Immature natural killer cell (primary cell): ENCODE results near the gene KDSR. TPM values are rescaled to one million over a fixed set of nuclear protein-coding genes. Genes with fewer than 3 reads are reported as not detected.

ENCODE experiments used
- DNase-seq, 3 donors: peaks; one replicate each; pipeline ENCODE4 v3.0.0; 2022; ENCODE audit warnings: mixed read lengths in 1 of 3
- H3K27ac Mint-ChIP-seq, 6 donors: one replicate each; pipeline ENCODE4 v1.8.0; 2020; ENCODE audit warnings: mixed read lengths in 6 of 6, mild to moderate bottlenecking in 5 of 6, inconsistent platforms in 4 of 6, moderate library complexity in 3 of 6
- H3K27me3 Mint-ChIP-seq, 3 donors: one replicate each; pipeline ENCODE4 v1.8.0; 2020 to 2021; ENCODE audit warnings: low read depth in 3 of 3, mild to moderate bottlenecking in 3 of 3, mixed read lengths in 3 of 3, moderate library complexity in 3 of 3, inconsistent platforms in 1 of 3
- H3K36me3 Mint-ChIP-seq, 3 donors: one replicate each; pipeline ENCODE4 v1.8.0; 2020; ENCODE audit warnings: mixed read lengths in 3 of 3, inconsistent platforms in 2 of 3, mild to moderate bottlenecking in 2 of 3
- H3K4me1 Mint-ChIP-seq, 2 donors: one replicate each; pipeline ENCODE4 v1.8.0; 2020; ENCODE audit warnings: inconsistent platforms in 2 of 2, mild to moderate bottlenecking in 2 of 2, mixed read lengths in 2 of 2, moderate library complexity in 1 of 2
- H3K4me3 Mint-ChIP-seq, 5 donors: one replicate each; pipeline ENCODE4 v1.8.0; 2020; ENCODE audit warnings: mild to moderate bottlenecking in 5 of 5, mixed read lengths in 5 of 5, inconsistent platforms in 3 of 5, moderate library complexity in 3 of 5
- H3K9me3 Mint-ChIP-seq, 6 donors: one replicate each; pipeline ENCODE4 v1.8.0; 2020; ENCODE audit warnings: mild to moderate bottlenecking in 6 of 6, mixed read lengths in 6 of 6, inconsistent platforms in 4 of 6, moderate library complexity in 3 of 6
- polyA plus RNA-seq, 3 donors: library from polyadenylated mRNA; unstranded; fragments of 300-500 nt; fragmentation: Illumina TruSeq; gene quantifications; one replicate each; pipeline ENCODE4 v1.2.3, GENCODE V29; 2021

Gene KDSR, protein sequence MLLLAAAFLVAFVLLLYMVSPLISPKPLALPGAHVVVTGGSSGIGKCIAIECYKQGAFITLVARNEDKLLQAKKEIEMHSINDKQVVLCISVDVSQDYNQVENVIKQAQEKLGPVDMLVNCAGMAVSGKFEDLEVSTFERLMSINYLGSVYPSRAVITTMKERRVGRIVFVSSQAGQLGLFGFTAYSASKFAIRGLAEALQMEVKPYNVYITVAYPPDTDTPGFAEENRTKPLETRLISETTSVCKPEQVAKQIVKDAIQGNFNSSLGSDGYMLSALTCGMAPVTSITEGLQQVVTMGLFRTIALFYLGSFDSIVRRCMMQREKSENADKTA
- polyA plus RNA-seq, result 10 to 100 TPM; 37.7 to 45.6 (median 39.2) TPM

- Mint-ChIP-seq H3K36me3 (peaks cover 0 to 6% (median 0%) of the 10 kb centered on the region in 3 donors), H3K27ac (peak within 1 kb of the TSS; percentile 14 to 89 (median 77)), H3K9me3 (no peaks in the 10 kb centered on the region), H3K27me3 (peaks cover 4 to 14% (median 8%) of the 10 kb centered on the region in 3 donors), H3K4me1 (peaks cover 52 to 55% of the 10 kb centered on the region in 2 donors), H3K4me3 (peak within 1 kb of the TSS; percentile 89 to 94 (median 92))
- DNase-seq, result peak; percentile 78 to 82 (median 81)
Observed at GRCh38 chr18:63367053-63367953, at the start of gene KDSR. Gene KDSR, minus strand, starts transcription at chr18:63367206. Its CDS starts 88 bp downstream, at chr18:63367118.

DNA sequence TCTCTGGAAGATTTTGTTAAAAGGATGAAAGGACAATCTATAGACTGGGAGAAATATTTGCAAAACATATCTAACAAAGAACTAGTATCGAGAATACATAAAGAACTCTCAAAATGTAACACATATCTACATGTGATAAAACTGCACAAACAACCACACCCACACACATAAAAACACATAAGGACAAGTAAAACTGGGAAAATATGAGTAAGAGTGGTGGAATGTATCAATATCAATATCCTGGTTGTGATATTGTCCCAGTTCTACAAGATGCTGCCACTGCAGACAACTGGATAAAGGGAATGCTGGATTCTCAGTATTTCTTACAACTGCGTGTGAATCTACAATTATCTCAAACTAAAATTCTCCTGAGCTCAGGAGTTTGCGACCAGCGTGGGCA is 45.9 kb upstream of the KDSR start:
- Mint-ChIP-seq H3K4me3 (no peak overlapping the region), H3K27ac (peak overlapping the region in 2 of 6 donors; percentile 6 to 62), H3K27me3 (peaks cover 0 to 4% (median 0%) of the 10 kb centered on the region in 3 donors)

DNA sequence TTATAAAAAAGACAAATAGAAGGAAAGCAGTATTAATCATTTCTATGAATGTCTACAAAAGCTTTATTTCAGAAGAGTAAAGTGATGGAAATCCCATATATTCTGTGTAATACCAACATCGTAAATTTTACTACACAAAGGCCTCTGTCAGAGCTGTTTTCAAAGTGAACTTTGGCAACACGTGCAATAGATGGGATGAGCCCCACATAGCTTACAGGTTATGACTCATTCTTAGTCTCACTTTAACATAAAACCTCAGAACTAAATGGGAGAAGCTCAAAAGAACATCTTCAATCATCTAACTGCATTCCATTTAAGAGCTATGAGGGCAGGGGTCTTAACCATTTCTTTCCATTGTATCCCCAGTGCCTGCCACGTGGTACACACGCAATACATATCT is 43.8 kb upstream of the KDSR start:
- H3K27ac Mint-ChIP-seq, result peak overlapping the region in 1 of 6 donors; percentile 10

More for the DNA sequence above, 45.9 kb upstream of the KDSR start:
- DNase-seq, result no peak
- Mint-ChIP-seq H3K4me1 (peaks cover 33 to 60% of the 10 kb centered on the region in 2 donors), H3K9me3 (no peaks in the 10 kb centered on the region), H3K36me3 (peaks cover 4 to 30% (median 4%) of the 10 kb centered on the region in 3 donors)

GRCh38 chr18:63409301-63409700 is 42.3 kb upstream of the KDSR start:
- Mint-ChIP-seq H3K27me3 (peaks cover 0 to 7% (median 0%) of the 10 kb centered on the region in 3 donors), H3K36me3 (peaks cover 4 to 46% (median 12%) of the 10 kb centered on the region in 3 donors), H3K27ac (peak overlapping the region in 2 of 6 donors; percentile 33 to 51), H3K4me1 (peaks cover 31 to 87% of the 10 kb centered on the region in 2 donors), H3K9me3 (no peaks in the 10 kb centered on the region), H3K4me3 (no peak overlapping the region)
- DNase-seq, result no peak

More for the DNA sequence above, 43.8 kb upstream of the KDSR start:
- Mint-ChIP-seq H3K9me3 (no peaks in the 10 kb centered on the region), H3K36me3 (peaks cover 4 to 44% (median 12%) of the 10 kb centered on the region in 3 donors), H3K27me3 (peaks cover 0 to 7% (median 0%) of the 10 kb centered on the region in 3 donors), H3K4me3 (no peak overlapping the region), H3K4me1 (peaks cover 38 to 80% of the 10 kb centered on the region in 2 donors)
- no peak for DNase-seq

DNA sequence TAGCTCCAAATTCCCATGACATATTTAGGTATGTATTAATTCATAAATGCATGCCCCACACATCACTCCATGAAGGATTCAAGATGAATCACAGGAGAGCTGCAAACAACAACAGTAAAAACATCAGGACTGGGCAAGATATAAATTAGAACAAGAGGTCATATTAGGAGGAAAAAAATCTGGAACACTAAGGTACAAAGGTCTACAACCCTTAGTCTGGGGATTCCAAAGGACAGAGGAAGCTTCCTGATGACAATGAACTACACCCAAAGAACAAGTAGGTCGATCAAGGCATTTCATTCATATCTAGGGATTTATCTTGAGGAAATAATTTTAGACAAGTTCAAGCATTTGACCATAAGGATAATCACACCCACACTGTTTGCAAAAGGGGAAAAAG is 40.7 kb upstream of the KDSR start:
- H3K9me3 Mint-ChIP-seq, result no peaks in the 10 kb centered on the region
- DNase-seq, result no peak
- peaks cover 0 to 4% (median 0%) of the 10 kb centered on the region in 3 donors for H3K27me3 Mint-ChIP-seq
- H3K27ac Mint-ChIP-seq, result no peak overlapping the region
- peaks cover 20 to 79% of the 10 kb centered on the region in 2 donors for H3K4me1 Mint-ChIP-seq
- no peak overlapping the region for H3K4me3 Mint-ChIP-seq
- peaks cover 10 to 53% (median 18%) of the 10 kb centered on the region in 3 donors for H3K36me3 Mint-ChIP-seq

- no peak for DNase-seq
- no peak overlapping the region for H3K27ac Mint-ChIP-seq
- H3K27me3 Mint-ChIP-seq, result peaks cover 0 to 4% (median 0%) of the 10 kb centered on the region in 3 donors
- peaks cover 13 to 58% (median 24%) of the 10 kb centered on the region in 3 donors for H3K36me3 Mint-ChIP-seq
- H3K4me1 Mint-ChIP-seq, result peaks cover 14 to 62% of the 10 kb centered on the region in 2 donors
- H3K9me3 Mint-ChIP-seq, result no peaks in the 10 kb centered on the region
- H3K4me3 Mint-ChIP-seq, result no peak overlapping the region
Observed at GRCh38 chr18:63405986-63406385, 39.0 kb upstream of the KDSR start.

- no peak for DNase-seq
- H3K27me3 Mint-ChIP-seq, result peaks cover 0 to 2% (median 0%) of the 10 kb centered on the region in 3 donors
- peaks cover 31 to 61% (median 40%) of the 10 kb centered on the region in 3 donors for H3K36me3 Mint-ChIP-seq
- H3K4me3 Mint-ChIP-seq, result no peak overlapping the region
- peaks cover 11 to 51% of the 10 kb centered on the region in 2 donors for H3K4me1 Mint-ChIP-seq
- H3K9me3 Mint-ChIP-seq, result no peaks in the 10 kb centered on the region
- H3K27ac Mint-ChIP-seq, result peak overlapping the region in 3 of 6 donors; percentile 14 to 59 (median 51)
Observed at GRCh38 chr18:63402246-63403162, 35.5 kb upstream of the KDSR start.

DNA sequence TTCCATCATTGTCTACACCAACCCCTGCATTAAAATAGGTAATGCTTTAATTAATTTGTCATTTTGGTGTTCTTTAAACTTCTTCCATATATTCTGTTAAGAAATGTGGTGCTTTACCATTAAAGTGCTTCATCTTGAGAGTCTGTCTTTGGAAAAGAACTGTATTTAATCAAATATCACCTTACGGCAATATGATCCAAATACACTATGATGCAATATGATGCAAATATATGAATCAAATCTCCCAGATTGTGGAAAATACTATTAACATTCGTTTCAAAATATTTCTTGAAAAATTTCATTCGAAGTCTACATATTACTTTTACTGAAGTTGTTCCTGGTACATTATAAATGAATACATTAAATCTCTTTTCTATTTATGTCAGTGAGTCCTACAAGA is 32.3 kb upstream of the KDSR start:
- Mint-ChIP-seq H3K27ac (peak overlapping the region in 1 of 6 donors; percentile 79), H3K27me3 (peaks cover 0 to 2% (median 0%) of the 10 kb centered on the region in 3 donors), H3K4me3 (peak overlapping the region in 3 of 5 donors; percentile 59 to 80 (median 77)), H3K4me1 (peaks cover 8 to 28% of the 10 kb centered on the region in 2 donors), H3K9me3 (no peaks in the 10 kb centered on the region), H3K36me3 (peaks cover 35 to 63% (median 38%) of the 10 kb centered on the region in 3 donors)
- no peak for DNase-seq

DNA sequence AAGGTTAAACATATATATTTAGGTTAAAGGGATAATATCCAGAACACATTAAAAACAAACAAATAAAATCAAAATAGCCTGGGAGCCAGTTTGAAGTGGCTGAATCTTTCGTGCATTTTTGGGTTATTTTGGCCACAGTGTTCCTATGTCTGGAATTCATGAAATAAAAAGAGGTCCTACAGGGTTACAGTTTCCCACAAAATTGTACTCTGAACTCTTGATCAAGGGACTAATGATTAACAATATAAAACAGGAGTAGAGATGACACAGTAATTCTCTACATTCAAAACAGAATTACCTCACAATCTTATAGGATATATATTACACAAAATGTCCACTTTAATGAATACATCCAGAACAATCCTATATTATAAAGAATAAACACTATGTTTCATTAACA is 30.3 kb upstream of the KDSR start:
- Mint-ChIP-seq H3K4me3 (no peak overlapping the region), H3K27ac (no peak overlapping the region), H3K36me3 (peaks cover 28 to 47% (median 29%) of the 10 kb centered on the region in 3 donors), H3K27me3 (peaks cover 0 to 2% (median 0%) of the 10 kb centered on the region in 3 donors), H3K9me3 (peaks cover 0 to 1% (median 0%) of the 10 kb centered on the region in 6 donors), H3K4me1 (peaks cover 8 to 23% of the 10 kb centered on the region in 2 donors)
- DNase-seq, result no peak

GRCh38 chr18:63395503-63395902 is 28.5 kb upstream of the KDSR start:
- H3K4me3 Mint-ChIP-seq, result no peak overlapping the region
- peaks cover 0 to 1% (median 0%) of the 10 kb centered on the region in 6 donors for H3K9me3 Mint-ChIP-seq
- H3K36me3 Mint-ChIP-seq, result peaks cover 30 to 47% (median 31%) of the 10 kb centered on the region in 3 donors
- H3K27me3 Mint-ChIP-seq, result peaks cover 0 to 2% (median 0%) of the 10 kb centered on the region in 3 donors
- no peak overlapping the region for H3K27ac Mint-ChIP-seq
- peaks cover 7 to 19% of the 10 kb centered on the region in 2 donors for H3K4me1 Mint-ChIP-seq
- no peak for DNase-seq

DNA sequence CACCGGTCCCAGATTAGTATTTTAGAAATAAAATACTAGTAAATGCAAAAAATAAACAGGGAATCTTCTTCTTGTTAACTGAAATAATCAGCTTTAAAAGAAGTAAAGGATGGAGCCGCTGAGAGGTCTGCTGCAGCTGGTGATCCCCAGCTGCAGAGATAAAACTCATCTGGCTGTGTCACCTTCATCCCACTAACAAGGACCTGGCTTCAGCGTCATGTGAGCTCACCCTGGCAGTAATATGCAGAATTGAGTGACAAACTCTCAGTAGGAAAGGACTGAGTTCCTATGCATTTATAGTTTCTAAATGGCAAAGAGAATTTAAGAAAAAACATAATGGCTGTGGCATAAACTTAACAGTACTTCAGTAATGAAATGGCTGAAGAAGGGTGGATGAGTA is 27.9 kb upstream of the KDSR start:
- Mint-ChIP-seq H3K9me3 (peaks cover 0 to 1% (median 0%) of the 10 kb centered on the region in 6 donors), H3K4me3 (no peak overlapping the region), H3K36me3 (peaks cover 25 to 42% (median 26%) of the 10 kb centered on the region in 3 donors), H3K27me3 (peaks cover 0 to 2% (median 0%) of the 10 kb centered on the region in 3 donors), H3K4me1 (peaks cover 3 to 13% of the 10 kb centered on the region in 2 donors), H3K27ac (no peak overlapping the region)
- no peak for DNase-seq

DNA sequence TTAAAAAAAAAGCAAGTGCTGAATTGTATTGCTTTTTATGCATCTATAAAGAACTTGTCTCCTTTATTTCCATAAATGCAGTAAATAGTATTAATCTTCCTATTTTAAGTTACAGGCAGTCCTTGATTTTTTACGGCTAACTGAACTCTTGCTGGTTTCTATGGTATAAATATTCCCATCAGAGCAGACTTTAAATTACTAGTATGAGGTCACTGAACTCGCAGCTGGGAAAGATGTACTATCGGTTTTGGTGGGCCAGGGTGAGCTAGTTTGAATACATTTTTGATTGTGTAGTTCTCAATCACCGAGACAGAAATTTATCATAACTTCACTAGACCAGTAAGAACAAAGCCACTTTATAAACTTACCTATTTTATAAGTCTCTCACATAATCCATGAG is 20.9 kb upstream of the KDSR start:
- Mint-ChIP-seq H3K27me3 (peaks cover 0 to 1% (median 0%) of the 10 kb centered on the region in 3 donors), H3K4me1 (no peaks in the 10 kb centered on the region), H3K36me3 (peaks cover 12 to 26% (median 24%) of the 10 kb centered on the region in 3 donors), H3K27ac (peak overlapping the region in 1 of 6 donors; percentile 8), H3K4me3 (no peak overlapping the region), H3K9me3 (peaks cover 0 to 1% (median 0%) of the 10 kb centered on the region in 6 donors)
- no peak for DNase-seq
